ENCODE measurements around the gene CCR9.

Gene CCR9

GRCh38 chr3:45906681-45907407 lies 20.5 kb downstream of the CCR9 start:
- peak; percentile 61 for TF ChIP-seq CTCF (IDR thresholded peaks at IDR 0.05; ENCODE audit: low read length, missing control alignments)
- DNase-seq (ENCODE audit: low read depth) = peak; percentile 65
- no peak overlapping the region for H3K4me3 ChIP-seq (replicated peaks; ENCODE audit: low read depth, low read length)

- no peak overlapping the region for H3K4me3 ChIP-seq (replicated peaks; ENCODE audit: low read depth, low read length)
- no peak for TF ChIP-seq CTCF (IDR thresholded peaks at IDR 0.05; ENCODE audit: low read length, missing control alignments)
- peak; percentile 42 for DNase-seq (ENCODE audit: low read depth)
Measured at GRCh38 chr3:45907769-45908705, 21.7 kb downstream of the CCR9 start.

- no peak overlapping the region for H3K4me3 ChIP-seq (replicated peaks; ENCODE audit: low read depth, low read length)
- no peak for DNase-seq (ENCODE audit: low read depth)
- no peak for TF ChIP-seq CTCF (IDR thresholded peaks at IDR 0.05; ENCODE audit: low read length, missing control alignments)
Measured at GRCh38 chr3:45908761-45909160, 22.4 kb downstream of the CCR9 start.

- TF ChIP-seq CTCF (IDR thresholded peaks at IDR 0.05; ENCODE audit: low read length, missing control alignments) = no peak
- H3K4me3 ChIP-seq (replicated peaks; ENCODE audit: low read depth, low read length) = no peak overlapping the region
- no peak for DNase-seq (ENCODE audit: low read depth)
Measured at GRCh38 chr3:45909542-45909941, 23.2 kb downstream of the CCR9 start.

- H3K4me3 ChIP-seq (replicated peaks; ENCODE audit: low read depth, low read length) = no peak overlapping the region
- TF ChIP-seq CTCF (IDR thresholded peaks at IDR 0.05; ENCODE audit: low read length, missing control alignments) = no peak
- DNase-seq (ENCODE audit: low read depth) = no peak
Measured at GRCh38 chr3:45910892-45911291, 24.5 kb downstream of the CCR9 start.

GRCh38 chr3:45911511-45912226 lies 25.3 kb downstream of the CCR9 start:
- no peak for TF ChIP-seq CTCF (IDR thresholded peaks at IDR 0.05; ENCODE audit: low read length, missing control alignments)
- no peak for DNase-seq (ENCODE audit: low read depth)

More at GRCh38 chr3:45911511-45912226, 25.3 kb downstream of the CCR9 start:
- no peak overlapping the region for H3K4me3 ChIP-seq (replicated peaks; ENCODE audit: low read depth, low read length)
